Neural cell (in vitro differentiated cells): Measurements from ENCODE around the gene PGM3. TPM values are rescaled to one million over a fixed set of nuclear protein-coding genes. Genes with fewer than 3 reads are reported as not detected.

Source experiments
- H2AFZ ChIP-seq: fragments of 200-600, 300-800 bp; sonication (generic), shearing (Covaris generic); 2 replicates; pipeline ENCODE4 v1.6.0; 2014; ENCODE audit warnings: low read depth, mild to moderate bottlenecking, antibody characterized with exemption, low read length, moderate library complexity
- H3F3A ChIP-seq: fragments of 200-600 bp; shearing (Covaris generic); 2 replicates; pipeline ENCODE4 v1.6.1; 2016; ENCODE audit warnings: mild to moderate bottlenecking, moderate library complexity, mixed read lengths, antibody characterized with exemption, low read length; ENCODE audit not compliant: insufficient read depth, poor library complexity, severe bottlenecking
- H3K27ac ChIP-seq: fragments of 200-600, 300-800 bp; sonication (generic), shearing (Covaris generic); 2 replicates; pipeline ENCODE4 v1.5.1; 2014; ENCODE audit warnings: mild to moderate bottlenecking, low read length, moderate library complexity
- H3K27me3 ChIP-seq: fragments of 300-800, 200-600 bp; sonication (generic), shearing (Covaris generic); 2 replicates; pipeline ENCODE4 v1.6.0; 2014; ENCODE audit warnings: mild to moderate bottlenecking, low read depth, low read length, moderate library complexity; ENCODE audit not compliant: insufficient read depth
- H3K36me3 ChIP-seq: fragments of 300-800, 200-600 bp; sonication (generic), shearing (Covaris generic); 2 replicates; pipeline ENCODE4 v1.5.1; 2014; ENCODE audit warnings: mild to moderate bottlenecking, antibody characterized with exemption, low read length, moderate library complexity; ENCODE audit not compliant: insufficient read depth
- H3K4me2 ChIP-seq: fragments of 300-800, 200-600 bp; sonication (generic), shearing (Covaris generic); 2 replicates; pipeline ENCODE4 v1.6.0; 2014; ENCODE audit warnings: mild to moderate bottlenecking, low read length
- H3K4me3 ChIP-seq: fragments of 300-800, 200-600 bp; sonication (generic), shearing (Covaris generic); 2 replicates; pipeline ENCODE4 v1.5.1; 2014; ENCODE audit warnings: mild to moderate bottlenecking, low read length, moderate library complexity
- H3K79me2 ChIP-seq: fragments of 200-600 bp; shearing (Covaris generic); replicated peaks from 2 replicates; pipeline ENCODE4 v1.6.0; 2014; ENCODE audit warnings: mild to moderate bottlenecking, low read length, moderate library complexity; ENCODE audit not compliant: insufficient read depth
- H3K9ac ChIP-seq: fragments of 300-800, 200-600 bp; sonication (generic), shearing (Covaris generic); 2 replicates; pipeline ENCODE4 v1.6.1; 2016; ENCODE audit warnings: mild to moderate bottlenecking, low read length, mixed read lengths
- H3K9me2 ChIP-seq: fragments of 200-600 bp; shearing (Covaris generic); 2 replicates; pipeline ENCODE4 v1.6.1; 2016; ENCODE audit warnings: mild to moderate bottlenecking, low read length, mixed read lengths; ENCODE audit not compliant: insufficient read depth
- H3K9me3 ChIP-seq: fragments of 200-600, 300-800 bp; sonication (generic), shearing (Covaris generic); 2 replicates; pipeline ENCODE4 v1.6.1; 2016; ENCODE audit warnings: mild to moderate bottlenecking, mixed run types, low read length, moderate library complexity, mixed read lengths
- H4K20me1 ChIP-seq: fragments of 200-600 bp; shearing (Covaris generic); 2 replicates; pipeline ENCODE4 v1.6.1; 2016; ENCODE audit warnings: mild to moderate bottlenecking, mixed run types; ENCODE audit not compliant: insufficient read depth
- EP300 ChIP-seq: fragments of 450-650 bp; conservative IDR thresholded peaks from 2 replicates; pipeline ENCODE4 v1.6.1; 2014; ENCODE audit warnings: antibody characterized with exemption, mild to moderate bottlenecking, moderate library complexity; ENCODE audit not compliant: poor library complexity, severe bottlenecking
- EZH2 ChIP-seq: fragments of 200-600, 300-800 bp; shearing (Covaris generic), sonication (generic); IDR thresholded peaks from 2 replicates; pipeline ENCODE4 v1.6.1; 2014; ENCODE audit warnings: antibody characterized with exemption, low read length, borderline replicate concordance, mild to moderate bottlenecking; ENCODE audit not compliant: insufficient read depth, poor library complexity, severe bottlenecking
- MXI1 ChIP-seq: fragments of 450-650 bp; conservative IDR thresholded peaks from 2 replicates; pipeline ENCODE4 v1.6.1; 2014; ENCODE audit warnings: antibody characterized with exemption, mild to moderate bottlenecking; ENCODE audit not compliant: poor library complexity, severe bottlenecking
- POLR2AphosphoS5 ChIP-seq: IDR thresholded peaks from 2 replicates; pipeline ENCODE4 v1.6.1; 2012
- RAD21 ChIP-seq: fragments of 450-650 bp; conservative IDR thresholded peaks from 2 replicates; pipeline ENCODE4 v1.6.1; 2014; ENCODE audit warnings: antibody characterized with exemption, mild to moderate bottlenecking, moderate library complexity
- SMC3 ChIP-seq: fragments of 450-650 bp; conservative IDR thresholded peaks from 2 replicates; pipeline ENCODE4 v1.6.1; 2014; ENCODE audit warnings: antibody characterized with exemption, mild to moderate bottlenecking, moderate library complexity; ENCODE audit not compliant: poor library complexity
- TAF1 ChIP-seq: IDR thresholded peaks from 2 replicates; pipeline ENCODE4 v1.6.1; 2012; ENCODE audit warnings: low read depth
- polyA plus RNA-seq: library from polyadenylated mRNA; depleted of rRNA; stranded (reverse); fragments of >200 nt; gene quantifications from 2 replicates; pipeline ENCODE4 v1.2.3, GENCODE V29; 2014
- TF ChIP-seq, protein P1 (sequence below): IDR thresholded peaks from 2 replicates; pipeline ENCODE4 v1.6.1; 2012; ENCODE audit warnings: borderline replicate concordance
- TF ChIP-seq, protein P2 (sequence below): fragments of 450-650 bp; IDR thresholded peaks from 2 replicates; pipeline ENCODE4 v1.5.1; 2014; ENCODE audit warnings: antibody characterized with exemption, mild to moderate bottlenecking, moderate library complexity; ENCODE audit not compliant: poor library complexity, severe bottlenecking

The PGM3 gene
- polyA plus RNA-seq, 1 donor from 2014 or later = 198 TPM

DNA sequence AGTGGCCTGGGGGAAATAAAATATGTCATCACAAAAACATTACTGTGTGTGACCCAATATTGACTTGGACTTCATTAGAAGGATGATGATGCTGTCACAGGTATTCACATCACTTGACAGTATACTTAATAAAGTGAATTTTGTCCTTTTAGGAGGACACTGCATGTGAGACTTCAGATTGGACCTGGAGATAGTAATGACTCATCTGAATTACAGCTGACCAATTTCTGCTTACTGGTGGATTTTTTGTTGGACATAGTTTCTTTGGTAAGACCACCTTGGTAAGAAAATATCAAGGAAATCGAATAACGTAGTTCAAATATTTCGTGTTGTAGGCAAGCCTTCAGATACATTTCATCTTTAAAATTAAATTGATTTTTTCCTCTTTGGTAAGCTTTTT is 68.5 kb downstream of the PGM3 start:
- H3K9me2 ChIP-seq = no peaks in the 10 kb centered on the region
- H3K4me2 ChIP-seq = no peak overlapping the region
- no peaks in the 10 kb centered on the region for H3K79me2 ChIP-seq
- no peaks in the 10 kb centered on the region for H3K27me3 ChIP-seq
- H3K4me3 ChIP-seq = no peak overlapping the region
- TF ChIP-seq, protein P1, sequence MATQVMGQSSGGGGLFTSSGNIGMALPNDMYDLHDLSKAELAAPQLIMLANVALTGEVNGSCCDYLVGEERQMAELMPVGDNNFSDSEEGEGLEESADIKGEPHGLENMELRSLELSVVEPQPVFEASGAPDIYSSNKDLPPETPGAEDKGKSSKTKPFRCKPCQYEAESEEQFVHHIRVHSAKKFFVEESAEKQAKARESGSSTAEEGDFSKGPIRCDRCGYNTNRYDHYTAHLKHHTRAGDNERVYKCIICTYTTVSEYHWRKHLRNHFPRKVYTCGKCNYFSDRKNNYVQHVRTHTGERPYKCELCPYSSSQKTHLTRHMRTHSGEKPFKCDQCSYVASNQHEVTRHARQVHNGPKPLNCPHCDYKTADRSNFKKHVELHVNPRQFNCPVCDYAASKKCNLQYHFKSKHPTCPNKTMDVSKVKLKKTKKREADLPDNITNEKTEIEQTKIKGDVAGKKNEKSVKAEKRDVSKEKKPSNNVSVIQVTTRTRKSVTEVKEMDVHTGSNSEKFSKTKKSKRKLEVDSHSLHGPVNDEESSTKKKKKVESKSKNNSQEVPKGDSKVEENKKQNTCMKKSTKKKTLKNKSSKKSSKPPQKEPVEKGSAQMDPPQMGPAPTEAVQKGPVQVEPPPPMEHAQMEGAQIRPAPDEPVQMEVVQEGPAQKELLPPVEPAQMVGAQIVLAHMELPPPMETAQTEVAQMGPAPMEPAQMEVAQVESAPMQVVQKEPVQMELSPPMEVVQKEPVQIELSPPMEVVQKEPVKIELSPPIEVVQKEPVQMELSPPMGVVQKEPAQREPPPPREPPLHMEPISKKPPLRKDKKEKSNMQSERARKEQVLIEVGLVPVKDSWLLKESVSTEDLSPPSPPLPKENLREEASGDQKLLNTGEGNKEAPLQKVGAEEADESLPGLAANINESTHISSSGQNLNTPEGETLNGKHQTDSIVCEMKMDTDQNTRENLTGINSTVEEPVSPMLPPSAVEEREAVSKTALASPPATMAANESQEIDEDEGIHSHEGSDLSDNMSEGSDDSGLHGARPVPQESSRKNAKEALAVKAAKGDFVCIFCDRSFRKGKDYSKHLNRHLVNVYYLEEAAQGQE = no peak
- TF ChIP-seq, protein P2, sequence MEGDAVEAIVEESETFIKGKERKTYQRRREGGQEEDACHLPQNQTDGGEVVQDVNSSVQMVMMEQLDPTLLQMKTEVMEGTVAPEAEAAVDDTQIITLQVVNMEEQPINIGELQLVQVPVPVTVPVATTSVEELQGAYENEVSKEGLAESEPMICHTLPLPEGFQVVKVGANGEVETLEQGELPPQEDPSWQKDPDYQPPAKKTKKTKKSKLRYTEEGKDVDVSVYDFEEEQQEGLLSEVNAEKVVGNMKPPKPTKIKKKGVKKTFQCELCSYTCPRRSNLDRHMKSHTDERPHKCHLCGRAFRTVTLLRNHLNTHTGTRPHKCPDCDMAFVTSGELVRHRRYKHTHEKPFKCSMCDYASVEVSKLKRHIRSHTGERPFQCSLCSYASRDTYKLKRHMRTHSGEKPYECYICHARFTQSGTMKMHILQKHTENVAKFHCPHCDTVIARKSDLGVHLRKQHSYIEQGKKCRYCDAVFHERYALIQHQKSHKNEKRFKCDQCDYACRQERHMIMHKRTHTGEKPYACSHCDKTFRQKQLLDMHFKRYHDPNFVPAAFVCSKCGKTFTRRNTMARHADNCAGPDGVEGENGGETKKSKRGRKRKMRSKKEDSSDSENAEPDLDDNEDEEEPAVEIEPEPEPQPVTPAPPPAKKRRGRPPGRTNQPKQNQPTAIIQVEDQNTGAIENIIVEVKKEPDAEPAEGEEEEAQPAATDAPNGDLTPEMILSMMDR = no peak
- TF ChIP-seq MXI1 (no peak), EZH2 (no peak), POLR2AphosphoS5 (no peak), SMC3 (no peak), TAF1 (no peak), EP300 (no peak), RAD21 (no peak)
- no peak overlapping the region for H2AFZ ChIP-seq
- H3K27ac ChIP-seq = no peak overlapping the region
- peaks cover 22% of the 10 kb centered on the region for H3K36me3 ChIP-seq
- no peaks in the 10 kb centered on the region for H3K9me3 ChIP-seq
- H4K20me1 ChIP-seq = no peaks in the 10 kb centered on the region
- H3K9ac ChIP-seq = no peak overlapping the region
- H3F3A ChIP-seq = no peaks in the 10 kb centered on the region

DNA sequence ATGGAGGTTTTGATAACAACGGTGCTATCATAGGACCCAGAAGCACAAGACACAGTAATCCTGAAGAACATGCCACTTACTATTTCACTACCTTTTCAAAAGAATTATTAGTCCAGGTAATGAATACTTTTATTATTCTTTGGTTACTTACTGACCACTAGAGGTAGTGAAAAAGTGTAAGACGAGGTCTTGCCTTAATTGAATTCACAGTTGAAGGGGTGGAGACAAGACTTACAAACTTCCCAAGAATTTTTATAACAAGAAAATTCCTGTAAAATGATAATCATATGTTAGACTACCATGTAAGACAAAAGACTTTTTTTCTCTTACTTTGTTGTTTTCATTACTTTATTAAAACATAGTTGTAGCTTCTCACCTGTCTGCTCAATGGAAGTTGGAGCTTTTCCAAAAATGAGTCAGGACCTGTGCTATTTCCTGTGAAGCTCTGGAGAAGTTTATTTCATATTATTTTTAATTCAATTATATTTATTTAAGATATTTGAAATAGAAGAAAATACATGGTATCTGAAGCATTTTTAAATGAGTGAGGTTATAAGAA is 73.2 kb downstream of the PGM3 start:
- H3K79me2 ChIP-seq = no peaks in the 10 kb centered on the region

More for the DNA sequence above, 73.2 kb downstream of the PGM3 start:
- Histone ChIP-seq H3K9me2 (no peaks in the 10 kb centered on the region), H3K4me2 (no peak overlapping the region), H3K36me3 (peaks cover 18% of the 10 kb centered on the region), H2AFZ (no peak overlapping the region), H3K9ac (no peak overlapping the region), H3K27ac (no peak overlapping the region), H4K20me1 (no peaks in the 10 kb centered on the region), H3K4me3 (no peak overlapping the region), H3F3A (no peaks in the 10 kb centered on the region), H3K9me3 (no peaks in the 10 kb centered on the region), H3K27me3 (no peaks in the 10 kb centered on the region)
- TF ChIP-seq EP300 (no peak), TAF1 (no peak), SMC3 (no peak), POLR2AphosphoS5 (no peak), RAD21 (no peak), EZH2 (no peak), MXI1 (no peak)
- TF ChIP-seq, protein P2 = no peak
- TF ChIP-seq, protein P1 = no peak
